Fibroblast of mammary gland (primary cell): Measurements from ENCODE around the gene RIPOR3.

ENCODE experiments used
- DNase-seq: peaks from one replicate; pipeline ENCODE4 v3.0.0-alpha.2; 2010; ENCODE audit warnings: low read depth
- H3K4me3 ChIP-seq: 2 replicates; pipeline ENCODE4 v1.5.1; 2011; ENCODE audit warnings: low read depth, mild to moderate bottlenecking, low read length, moderate library complexity; ENCODE audit not compliant: control insufficient read depth
- TF ChIP-seq, protein P1 (sequence below): conservative IDR thresholded peaks from 2 replicates; pipeline ENCODE4 v1.5.1; 2011; ENCODE audit warnings: low read depth, low read length, inconsistent platforms; ENCODE audit not compliant: control insufficient read depth, insufficient read depth

Gene RIPOR3

DNA sequence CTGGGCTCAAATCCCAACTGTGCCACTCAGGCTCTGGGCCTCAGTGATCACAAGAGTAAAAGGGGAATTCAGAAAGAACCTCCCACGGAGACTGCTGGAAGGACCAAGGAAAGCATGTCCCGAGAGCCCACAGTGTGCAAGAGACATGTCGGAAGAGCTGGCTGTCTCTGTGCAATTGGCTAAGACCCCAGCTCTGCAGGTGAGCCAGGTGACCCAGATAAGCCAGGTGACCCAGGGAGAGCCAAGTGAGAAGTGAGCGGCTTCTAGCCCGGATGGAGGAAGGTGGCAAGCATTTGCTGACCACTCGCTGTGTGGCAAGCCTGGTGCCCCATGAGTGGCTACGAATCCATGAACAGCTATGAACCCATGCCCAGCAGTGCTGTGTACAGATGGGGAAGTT, 59.1 kb downstream of the RIPOR3 start:
- TF ChIP-seq, protein P1, sequence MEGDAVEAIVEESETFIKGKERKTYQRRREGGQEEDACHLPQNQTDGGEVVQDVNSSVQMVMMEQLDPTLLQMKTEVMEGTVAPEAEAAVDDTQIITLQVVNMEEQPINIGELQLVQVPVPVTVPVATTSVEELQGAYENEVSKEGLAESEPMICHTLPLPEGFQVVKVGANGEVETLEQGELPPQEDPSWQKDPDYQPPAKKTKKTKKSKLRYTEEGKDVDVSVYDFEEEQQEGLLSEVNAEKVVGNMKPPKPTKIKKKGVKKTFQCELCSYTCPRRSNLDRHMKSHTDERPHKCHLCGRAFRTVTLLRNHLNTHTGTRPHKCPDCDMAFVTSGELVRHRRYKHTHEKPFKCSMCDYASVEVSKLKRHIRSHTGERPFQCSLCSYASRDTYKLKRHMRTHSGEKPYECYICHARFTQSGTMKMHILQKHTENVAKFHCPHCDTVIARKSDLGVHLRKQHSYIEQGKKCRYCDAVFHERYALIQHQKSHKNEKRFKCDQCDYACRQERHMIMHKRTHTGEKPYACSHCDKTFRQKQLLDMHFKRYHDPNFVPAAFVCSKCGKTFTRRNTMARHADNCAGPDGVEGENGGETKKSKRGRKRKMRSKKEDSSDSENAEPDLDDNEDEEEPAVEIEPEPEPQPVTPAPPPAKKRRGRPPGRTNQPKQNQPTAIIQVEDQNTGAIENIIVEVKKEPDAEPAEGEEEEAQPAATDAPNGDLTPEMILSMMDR = no peak
- DNase-seq = no peak
- H3K4me3 ChIP-seq = no peak overlapping the region

DNA sequence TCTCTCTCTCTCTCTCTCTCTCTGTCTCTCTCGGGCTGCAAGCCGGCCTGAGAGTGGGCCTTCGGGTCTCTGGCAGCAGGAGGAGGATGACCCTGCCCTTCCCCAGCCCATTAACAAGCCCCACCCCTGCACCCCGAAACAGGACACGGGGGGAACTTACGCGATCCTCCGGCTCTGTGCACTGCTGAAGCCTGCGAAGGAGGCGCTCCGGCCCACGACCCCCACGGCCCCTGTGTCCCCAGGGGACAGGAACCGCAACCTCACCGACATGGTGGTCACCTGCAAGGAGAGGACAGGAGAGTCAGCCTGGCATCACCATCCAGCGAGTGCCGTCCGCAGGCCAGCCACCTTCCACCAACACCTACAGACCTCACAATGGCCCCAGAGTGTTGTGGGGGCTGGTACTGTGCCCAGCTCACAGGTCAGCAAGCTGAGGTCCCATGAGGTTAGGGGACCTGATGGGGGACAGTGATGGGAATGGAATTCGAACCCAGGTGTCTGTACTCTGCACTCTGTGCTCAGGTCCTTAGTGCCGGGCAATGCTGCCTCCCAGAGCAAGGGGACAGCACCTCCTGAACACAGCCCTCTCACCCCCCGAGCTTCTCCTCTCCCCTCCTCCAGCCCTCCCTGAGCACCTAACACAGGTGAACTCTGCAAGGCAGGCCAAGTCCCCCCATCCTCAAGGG, 60.6 kb downstream of the RIPOR3 start:
- DNase-seq = no peak
- no peak overlapping the region for H3K4me3 ChIP-seq
- TF ChIP-seq, protein P1 = no peak

DNA sequence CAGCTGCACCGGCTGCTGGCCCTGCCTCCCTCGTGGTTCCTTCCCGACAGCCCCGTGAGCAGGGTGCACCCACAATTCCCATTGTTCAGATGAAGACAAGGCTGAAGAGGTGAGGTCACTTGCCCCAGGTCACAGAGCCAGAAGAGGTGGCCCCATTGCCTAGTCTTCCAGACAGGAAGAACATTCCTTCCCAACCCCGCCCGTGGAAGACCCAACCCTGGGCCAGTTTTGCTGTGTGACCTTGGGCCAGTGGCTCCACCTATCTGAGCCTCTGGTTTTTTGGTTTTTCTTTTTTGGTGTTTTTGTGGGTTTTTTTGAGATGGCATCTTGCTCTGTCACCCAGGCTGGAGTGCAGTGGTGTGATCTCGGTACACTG, 61.7 kb downstream of the RIPOR3 start:
- no peak for DNase-seq
- TF ChIP-seq, protein P1 = no peak
- no peak overlapping the region for H3K4me3 ChIP-seq

DNA sequence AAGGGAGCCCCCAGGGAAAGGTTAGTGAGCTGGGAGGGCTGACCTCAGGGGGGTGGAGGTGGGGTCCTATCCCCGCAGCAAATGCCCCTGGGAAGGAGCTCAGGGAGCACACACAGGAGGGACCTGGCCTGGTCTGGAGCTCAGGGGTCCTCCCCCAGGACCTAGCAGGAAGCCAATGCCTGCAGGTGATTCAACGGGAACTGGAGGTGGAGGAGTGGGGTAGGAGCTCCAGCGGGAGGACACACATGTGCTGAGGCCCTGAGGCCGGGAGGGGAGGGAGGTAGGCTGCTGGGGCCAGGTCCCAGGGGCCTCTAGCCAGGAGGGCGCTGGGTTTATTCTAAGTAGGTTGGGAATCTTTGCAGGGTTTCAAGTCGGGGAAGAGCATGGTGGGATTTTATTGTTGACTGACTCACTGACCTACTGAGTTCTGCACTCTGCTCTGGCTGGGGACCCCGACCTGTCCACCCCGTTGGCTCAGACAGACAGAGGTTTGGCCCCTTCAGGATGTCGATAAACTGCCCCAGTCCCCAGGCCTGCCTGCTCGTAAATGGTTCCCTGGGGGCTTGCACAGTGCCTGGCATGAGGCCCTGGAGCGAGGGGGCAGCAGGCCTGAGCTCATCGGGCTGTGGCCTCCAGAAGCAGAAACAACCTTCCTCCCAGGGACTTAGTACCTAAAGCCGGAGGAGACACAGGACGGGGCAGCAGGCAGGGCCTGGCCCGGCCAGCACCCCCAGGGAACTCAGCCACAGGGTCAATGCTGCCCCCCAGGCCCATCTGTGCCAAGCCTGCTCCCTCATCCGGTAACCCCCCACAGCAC, 62.3 kb downstream of the RIPOR3 start:
- DNase-seq = no peak

DNA sequence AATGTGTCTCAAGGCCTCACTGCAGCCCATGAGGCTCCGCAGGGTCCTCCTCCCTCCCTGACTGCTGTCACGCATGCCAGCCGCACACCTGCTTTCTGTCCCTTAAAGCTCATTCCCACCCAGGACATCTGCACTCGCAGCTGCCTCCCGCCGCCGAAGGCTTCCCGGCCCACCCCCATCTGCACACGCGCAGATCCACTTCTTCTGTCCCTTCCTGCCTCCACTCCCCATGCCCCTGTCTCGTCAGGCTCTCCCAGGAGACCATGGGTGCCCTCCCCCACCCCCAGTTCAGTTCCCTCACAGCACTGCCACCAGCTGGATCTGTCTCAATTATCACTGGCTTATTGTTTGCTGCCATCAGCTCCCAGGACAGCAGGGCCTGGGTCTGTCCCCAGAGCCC, 63.0 kb downstream of the RIPOR3 start:
- no peak overlapping the region for H3K4me3 ChIP-seq
- DNase-seq = no peak
- TF ChIP-seq, protein P1 = no peak

More for the DNA sequence above, 62.3 kb downstream of the RIPOR3 start:
- TF ChIP-seq, protein P1 = no peak
- H3K4me3 ChIP-seq = no peak overlapping the region

DNA sequence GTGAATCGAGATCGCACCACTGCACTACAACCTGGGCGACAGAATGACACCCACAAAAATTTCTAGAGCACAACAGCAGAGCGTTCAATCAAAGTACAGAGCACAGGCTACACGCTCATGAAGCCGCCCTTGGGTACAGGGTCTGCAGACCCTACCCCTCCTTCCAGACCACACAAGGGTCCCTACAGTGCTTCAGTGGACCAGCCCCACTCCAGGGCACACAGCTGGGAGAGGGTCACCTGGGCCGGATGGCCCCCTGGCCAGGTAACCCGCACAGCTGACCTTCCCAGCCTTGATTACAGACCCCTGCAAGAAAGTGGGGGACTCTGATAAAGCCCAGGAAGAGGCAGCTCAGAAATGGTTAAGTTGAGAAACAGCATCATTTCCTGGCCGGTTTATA, 63.6 kb downstream of the RIPOR3 start:
- TF ChIP-seq, protein P1 = no peak
- H3K4me3 ChIP-seq = no peak overlapping the region
- no peak for DNase-seq
